Measurements from ENCODE around the gene CCDC47.

GRCh38 chr17:63790057-63790456 is 16.7 kb upstream of the CCDC47 start:
- TF ChIP-seq CTCF (IDR thresholded peaks at IDR 0.05; ENCODE audit: low read depth, low read length, poor library complexity, severe bottlenecking) (no peak), EZH2phosphoT487 (IDR thresholded peaks at IDR 0.05; ENCODE audit: borderline replicate concordance, low read length) (no peak)

Measured in DOHH2 (cell line).